ENCODE measurements around the gene COBL.

The COBL gene

DNA sequence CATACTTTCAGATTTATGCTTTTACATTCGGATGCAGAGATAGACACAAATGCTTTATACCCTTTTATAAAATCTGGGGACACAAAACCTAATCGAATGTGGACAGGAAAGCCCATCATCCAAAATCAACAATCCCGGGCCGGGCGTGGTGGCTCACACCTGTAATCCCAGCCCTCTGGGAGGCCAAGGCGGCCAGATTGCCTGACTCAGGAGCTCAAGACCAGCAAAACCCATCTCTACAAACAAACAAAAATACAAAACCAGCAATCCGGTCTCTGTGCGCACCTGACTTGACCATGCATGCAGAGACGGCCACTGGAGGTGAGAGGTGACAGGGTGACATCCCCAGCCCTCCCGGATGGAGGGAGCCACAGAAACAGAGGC lies 13.5 kb downstream of the COBL start:
- no peak for DNase-seq (ENCODE audit: low spot score)

DNA sequence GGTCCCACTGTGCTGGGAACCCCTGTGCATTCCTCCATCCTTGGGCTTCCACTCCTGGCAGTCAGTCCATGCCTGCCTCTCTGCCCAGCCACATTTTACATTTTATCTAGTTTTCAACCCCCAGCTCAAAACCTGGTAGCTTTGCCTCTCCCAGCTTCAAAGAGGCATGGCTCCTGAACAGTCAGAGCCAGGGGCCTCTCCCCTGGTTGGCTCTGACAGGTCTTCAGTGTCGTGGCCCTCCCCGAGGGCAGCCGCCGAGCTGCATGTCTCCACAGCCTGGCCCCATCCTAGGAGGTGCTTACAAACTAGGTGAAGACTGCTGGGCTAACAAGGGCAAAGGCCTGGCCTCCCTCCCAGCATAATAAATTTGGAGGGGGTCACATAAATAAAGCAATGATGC lies 14.8 kb downstream of the COBL start:
- no peak for DNase-seq (ENCODE audit: low spot score)

DNA sequence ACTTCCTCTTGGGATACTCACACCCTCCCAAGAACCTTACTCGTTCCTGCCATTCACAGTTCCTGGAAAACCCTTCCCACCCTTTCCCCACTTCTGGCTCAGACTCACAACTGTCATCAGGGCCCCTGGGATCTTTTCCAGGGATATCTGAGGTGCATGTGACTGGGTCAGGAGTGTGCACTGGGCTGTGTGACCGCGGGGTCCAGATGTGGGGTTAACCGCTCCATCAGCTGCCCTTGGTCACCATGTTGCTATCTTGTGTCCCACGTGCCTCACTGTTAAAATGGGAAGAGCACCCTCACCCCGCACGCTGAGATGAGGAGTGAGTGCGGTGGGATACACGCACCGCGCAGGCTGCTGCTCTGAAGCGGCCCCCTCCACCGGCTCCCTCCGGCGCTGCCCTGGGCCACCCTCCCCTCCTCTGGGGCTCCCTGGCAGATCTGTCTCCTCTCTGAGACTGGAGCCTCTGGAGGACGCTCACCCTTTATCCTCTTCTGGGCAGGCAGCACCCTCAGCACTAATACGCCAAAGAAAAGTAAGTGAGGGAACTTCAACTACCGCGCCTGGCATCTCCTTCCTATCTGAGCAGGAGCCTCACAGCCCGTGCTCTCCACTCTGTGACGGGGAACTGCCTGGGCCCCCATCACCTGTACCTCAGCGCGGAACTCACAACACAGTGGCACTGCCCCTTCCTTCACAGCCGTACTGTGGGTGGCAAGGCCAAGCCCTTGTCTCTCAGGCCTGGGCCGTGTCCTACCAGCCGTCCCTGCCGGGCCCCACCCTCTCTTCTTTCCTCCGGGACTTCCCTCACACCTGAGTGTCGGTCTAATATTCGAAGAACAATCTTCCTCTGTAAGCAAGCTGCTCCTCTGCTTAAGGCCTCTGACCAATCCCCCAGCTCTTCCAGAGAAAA lies 15.6 kb downstream of the COBL start:
- DNase-seq (ENCODE audit: low spot score) = no peak

DNA sequence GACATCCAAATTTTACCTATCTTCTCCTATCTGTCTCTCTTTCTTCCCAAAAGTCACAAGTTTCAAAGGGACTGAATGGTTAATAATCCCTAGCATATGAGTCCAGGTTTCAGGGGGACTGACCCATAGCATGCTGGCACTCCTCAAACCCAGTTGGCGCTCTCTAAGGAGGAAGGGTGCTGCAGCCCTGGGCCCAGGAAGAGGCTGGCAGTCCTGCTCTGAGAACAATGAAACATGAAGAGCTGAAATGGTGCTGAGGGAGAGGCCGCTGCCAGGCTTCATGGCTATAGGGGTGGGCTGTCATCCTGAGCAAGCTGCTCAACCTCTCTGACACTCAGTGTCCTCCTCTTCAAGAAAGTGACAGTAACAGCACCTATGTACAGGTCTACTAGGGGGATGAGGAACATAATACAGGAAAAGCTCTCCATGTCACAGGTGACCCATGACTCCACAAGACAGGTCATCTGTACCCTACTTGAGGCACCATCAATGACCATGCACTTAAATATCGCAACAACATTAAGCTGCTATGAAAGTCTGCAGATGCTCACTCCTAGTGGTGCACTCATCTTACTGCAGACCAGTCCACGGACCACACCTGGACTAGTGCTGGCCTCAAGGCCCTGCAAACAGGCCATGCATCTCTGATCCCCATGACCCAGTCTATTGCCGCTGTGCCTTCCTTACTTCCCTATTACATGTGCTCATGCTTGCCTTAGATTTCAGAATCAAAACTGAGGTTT lies 17.0 kb downstream of the COBL start:
- DNase-seq (ENCODE audit: low spot score) = no peak

DNA sequence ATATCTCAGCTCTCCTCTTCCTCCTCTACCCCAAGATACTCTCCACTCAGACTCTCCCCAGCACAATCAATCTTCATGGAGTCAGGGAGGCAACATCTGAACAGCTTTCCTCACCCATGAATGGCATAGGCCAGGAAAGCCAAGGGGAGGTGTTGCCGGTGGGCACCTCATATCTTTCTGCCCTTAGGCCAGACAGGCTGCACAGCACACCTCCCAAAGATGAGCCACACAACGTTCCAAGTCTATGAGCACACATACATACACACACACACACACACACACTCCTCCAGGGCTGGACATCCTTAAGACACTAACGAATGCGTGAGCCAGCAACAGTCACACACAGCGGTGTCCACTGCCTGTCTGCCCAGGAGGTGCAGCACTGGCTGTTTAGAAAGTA lies 17.7 kb downstream of the COBL start:
- no peak for DNase-seq (ENCODE audit: low spot score)

DNA sequence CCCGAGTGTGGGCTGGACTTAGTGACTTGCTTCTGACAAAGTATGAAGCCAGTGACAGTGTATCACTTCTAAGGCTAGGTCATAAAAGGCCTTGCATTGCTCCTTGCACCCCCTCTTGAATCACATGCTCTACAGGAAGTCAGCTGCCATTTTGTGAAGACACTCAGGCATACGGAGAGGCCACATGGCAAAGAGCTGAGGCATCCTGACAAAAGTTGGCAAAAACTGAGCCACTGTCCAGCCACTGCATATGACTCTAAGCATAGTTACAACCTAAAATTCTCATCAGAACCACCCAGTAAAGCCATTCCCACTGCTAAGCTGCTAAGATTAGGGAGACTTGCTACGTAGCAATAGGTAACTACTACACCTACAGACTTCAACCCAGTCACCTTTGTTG lies 18.6 kb downstream of the COBL start:
- no peak for DNase-seq (ENCODE audit: low spot score)

DNA sequence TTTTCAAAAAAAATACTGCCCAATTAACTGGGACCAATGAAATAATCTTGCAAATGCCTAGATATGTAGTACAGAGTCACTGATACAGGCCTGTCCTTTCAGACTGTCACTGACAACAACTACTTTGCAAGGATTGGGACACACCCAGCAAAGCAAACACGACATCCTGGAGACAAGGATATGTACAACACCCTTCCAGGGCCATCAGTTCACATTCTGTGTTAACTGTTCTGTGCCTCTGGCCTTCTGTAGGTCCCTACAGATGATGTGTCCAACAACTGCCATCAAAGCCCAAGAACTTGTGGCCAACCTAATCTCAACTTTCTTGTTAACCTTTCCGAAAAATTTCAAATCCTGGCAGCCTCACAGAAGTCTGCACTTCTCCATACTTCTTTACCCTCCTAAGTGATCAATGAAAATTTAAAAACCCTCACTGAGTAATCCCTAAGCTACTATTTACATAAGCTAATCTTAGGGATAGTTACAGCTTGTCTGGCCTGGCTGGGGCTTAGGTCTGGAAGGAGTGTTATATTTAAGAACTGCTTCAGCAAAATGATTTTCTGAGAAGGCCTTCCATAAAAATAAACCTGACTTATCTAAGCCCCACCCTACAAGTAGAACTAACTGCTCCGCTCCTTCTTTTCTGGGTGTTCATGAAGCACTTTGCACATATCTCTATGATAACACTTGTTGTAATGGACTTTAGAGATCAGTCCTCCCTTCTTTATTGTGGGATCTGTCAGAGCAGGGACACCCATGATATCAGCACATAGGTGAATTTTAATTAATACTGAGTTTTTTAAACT lies 21.0 kb downstream of the COBL start:
- DNase-seq (ENCODE audit: low spot score) = no peak

DNA sequence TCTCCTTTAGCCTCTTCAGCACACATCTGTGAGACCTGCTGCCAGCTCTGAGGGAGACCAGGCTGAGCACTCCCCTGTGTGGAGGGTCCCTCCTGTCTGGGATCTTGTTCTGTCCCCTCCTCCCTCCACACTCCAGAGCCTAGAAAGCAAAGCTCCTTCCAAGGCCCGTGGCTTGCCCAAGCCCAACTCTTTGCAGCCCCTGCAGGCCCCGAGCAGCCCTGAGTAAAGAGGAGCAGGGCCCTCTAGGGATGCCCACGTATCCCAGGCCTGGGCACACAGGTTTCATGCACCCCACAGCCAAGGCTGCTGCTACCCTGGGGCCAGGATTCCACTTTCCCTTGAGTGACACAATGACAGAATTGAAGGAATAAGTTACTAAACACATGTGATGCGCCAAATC lies 24.0 kb downstream of the COBL start:
- no peak for DNase-seq (ENCODE audit: low spot score)

DNA sequence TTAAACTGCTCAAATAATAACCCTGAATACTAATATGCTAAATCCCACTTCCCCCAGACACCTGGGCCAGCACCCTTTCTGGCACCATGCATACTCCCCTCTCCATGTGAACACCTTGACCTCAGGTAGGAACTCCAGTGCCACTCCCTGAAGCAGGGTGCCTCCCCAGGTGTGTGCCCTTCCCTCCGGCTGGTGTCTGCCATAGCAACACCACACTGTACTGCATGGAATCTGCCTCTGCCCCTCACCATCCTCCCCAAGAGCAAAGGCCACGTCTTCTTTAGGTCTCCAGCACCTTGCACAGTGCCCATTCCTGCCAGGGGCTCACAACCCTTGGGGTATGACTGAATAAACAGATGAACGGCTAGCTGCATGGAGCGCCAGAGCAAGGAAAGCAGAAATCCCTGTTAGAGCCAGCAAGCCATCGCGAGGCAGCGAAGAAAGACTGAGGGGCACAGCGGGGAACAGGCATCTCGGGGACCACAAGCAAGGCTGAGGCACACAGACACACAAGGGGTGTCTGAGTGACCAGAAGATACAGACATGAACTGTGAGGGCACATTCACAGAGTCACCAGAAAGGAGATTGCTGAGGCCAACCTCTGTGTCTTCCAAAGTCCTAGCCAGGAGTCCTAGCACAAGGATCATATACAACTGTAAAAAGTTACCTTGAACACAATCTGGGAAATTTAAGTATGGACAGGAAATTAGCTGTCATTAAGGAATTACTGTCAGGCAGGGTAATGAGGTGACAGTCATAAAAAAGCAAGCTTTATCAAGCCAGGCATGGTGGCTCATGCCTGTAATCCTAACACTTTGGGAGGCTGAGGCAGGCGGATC lies 25.7 kb downstream of the COBL start:
- DNase-seq (ENCODE audit: low spot score) = no peak

DNA sequence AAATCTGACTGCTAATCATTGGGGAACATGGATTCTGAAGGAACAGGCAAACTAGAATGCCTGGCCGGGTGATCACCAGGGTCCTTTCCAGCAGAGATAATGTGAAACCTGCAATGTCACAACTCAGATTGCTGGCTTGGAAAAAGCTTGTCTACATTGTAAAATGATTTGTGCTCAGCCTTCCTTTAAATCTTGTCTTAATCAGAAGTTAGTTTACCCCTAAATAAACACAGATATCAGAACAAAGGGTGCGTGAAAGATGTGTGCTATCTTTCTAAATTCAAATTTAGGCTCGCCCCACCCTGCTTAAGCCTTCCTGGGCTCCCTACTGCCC lies 26.3 kb downstream of the COBL start:
- DNase-seq (ENCODE audit: low spot score) = no peak

DNA sequence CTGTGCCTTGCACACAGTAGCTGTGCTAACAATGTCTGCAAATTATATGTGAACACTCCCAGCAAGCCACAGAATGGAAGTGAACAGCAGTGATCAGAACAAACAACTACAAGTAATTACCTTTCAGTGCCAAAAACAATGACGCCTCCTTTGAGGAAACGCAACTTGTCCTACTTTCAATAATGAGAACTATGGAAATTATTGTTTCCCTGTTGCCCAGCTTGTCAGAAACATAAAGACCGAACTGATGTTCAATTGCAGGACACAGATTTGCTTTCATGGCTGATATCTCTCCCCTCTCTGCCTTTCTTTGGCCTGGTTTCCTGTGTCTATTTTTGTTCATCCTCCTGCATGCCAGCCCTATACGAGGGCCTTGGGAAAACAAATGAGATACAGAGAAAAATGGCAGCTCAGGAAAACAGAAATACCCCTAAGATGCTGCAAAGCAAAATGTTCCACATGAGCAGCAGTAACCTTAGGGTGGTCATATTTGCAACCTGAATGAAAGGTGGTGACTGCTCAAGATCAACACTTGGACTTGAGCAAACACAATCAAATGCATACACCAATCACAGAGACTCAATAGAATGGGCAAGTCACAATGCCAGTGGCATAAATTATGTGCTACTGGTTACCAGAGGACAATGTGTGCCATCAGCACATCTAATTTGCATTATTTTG lies 26.8 kb downstream of the COBL start:
- no peak for DNase-seq (ENCODE audit: low spot score)

DNA sequence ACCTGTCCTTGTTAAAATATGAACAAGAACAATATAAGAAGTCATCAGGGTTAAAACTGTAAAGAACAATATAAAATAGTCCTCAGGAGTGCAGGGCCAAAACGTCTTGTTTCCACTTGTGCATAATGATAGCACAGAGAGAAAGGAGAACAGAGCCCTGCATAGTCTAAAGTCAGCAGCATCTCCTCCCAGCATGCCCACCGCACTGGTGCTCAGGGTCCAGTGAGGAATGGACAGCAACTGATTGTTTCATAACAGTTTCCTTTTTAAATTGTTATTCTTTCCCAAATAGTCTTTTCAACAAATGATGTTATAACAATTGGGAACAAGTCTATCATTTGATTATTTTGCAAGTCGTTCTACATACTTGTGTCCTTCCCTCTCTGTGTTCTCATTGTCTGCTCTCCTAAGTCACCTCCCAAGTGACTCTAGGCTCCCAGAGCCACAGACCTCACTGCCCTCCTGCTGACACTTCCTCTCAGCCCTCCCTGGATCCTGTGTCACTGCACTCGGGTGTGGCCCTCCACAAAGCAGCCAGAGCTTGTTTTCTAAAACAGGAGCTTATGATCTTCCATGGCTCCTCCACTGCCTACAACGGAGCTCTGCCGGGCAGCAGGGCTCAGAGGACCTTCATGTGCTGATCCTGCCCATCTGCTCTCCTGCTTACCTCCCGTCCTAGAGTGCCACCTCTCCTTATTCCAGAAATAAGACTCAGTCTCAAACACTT lies 27.6 kb downstream of the COBL start:
- DNase-seq (ENCODE audit: low spot score) = no peak

DNA sequence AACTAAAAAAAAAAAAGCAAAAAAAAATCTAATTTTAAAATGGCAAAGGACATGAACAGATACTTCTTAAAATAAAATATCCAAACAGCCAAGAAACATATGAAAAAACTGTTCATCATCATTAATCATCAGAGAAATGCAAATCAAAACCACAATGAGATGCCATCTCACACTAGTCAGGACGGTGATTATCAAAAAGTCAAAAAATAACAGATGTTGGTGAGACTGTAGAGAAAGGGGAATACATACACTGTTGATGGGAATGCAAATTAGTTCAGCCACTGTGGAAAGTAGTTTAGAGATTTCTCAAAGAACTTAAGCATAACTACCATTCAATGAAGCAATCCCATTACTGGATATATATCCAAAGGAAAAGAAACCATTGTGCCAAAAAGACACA lies 30.2 kb downstream of the COBL start:
- no peak for DNase-seq (ENCODE audit: low spot score)

DNA sequence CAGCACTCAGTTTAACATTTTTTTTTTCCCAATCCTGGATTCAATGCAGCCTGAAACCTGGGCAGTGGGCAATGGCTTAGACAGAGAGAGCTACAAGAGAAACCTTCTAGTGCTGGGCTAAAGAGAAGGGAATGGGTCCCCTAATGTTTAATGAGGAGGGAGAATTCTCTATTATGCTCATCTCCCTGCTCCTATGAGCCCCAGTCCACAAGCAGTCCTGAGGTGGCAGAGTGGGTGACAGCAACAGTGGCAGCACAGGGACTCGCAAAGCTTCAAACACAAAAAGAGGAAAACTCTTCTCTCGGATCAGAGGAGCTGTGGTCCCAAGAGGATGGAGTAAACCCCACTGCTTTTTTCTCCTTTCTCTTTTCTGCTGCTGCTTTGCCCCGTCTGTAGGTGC lies 36.5 kb downstream of the COBL start:
- no peak for DNase-seq (ENCODE audit: low spot score)

DNA sequence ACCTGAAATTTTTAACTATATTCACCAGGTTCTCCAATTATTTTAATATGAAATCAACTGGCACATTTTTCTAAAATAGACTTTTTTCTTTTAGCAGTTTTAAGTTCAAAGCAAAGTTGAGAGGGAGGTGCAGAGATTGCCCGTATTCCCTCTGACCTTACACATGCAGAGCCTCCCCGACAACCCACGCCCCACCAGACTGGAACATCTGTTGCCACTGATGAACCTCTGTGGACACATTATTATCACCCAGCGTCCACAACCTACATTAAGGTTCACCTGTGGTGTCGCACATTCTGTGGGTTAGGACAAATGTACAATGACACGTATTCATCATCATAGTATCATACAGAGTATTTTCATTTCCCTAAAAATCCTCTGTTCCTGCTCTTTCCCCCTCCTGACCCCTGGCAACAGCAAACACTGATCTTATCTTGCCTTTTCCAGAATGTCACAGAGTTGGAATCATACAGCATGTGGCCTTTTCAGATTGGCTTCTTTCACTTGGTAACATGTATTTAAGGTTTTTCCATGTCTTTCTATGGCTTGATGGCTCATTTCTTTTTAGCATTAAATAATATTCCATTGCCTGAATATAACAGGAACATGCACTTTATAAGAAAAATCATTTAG lies 37.1 kb downstream of the COBL start:
- DNase-seq (ENCODE audit: low spot score) = peak; percentile 2

DNA sequence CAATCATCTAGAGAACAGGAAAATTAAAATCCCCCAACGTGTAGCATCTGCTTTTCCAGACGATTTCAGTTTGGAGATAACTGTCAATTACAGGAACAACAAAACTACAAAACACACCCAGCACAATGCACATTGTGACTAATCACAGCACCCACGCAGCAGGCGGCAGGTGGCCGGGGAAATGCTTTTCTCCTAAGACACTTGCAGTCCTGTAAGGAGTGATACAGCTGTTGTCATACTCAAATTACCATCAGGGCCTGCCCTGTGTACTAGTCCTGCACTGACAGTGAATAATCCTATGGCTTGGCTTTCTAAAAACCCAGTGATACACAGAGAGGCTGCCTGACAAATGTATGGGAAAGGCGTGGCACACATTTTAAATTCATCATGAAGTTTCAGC lies 37.8 kb downstream of the COBL start:
- peak; percentile 63 for DNase-seq (ENCODE audit: low spot score)

DNA sequence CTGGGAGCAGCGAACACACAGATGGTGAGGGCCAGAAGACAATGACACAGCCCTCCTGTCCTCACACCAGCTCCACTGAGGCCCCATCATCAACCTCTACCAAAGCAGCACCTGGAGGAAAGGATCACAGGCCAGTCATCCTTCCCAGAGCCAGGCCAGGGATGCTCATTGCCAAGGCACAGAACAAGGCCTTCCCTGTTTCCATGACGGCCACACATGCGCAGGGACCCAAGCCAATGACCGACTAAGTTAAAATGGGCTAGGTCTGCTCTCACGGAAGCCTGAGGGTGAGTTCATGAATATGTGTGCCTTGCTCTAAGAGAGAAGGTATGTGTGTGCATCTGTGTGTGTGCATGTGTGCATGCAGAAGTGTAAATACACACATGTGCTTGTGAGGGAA lies 39.6 kb downstream of the COBL start:
- peak; percentile 79 for DNase-seq (ENCODE audit: low spot score)

DNA sequence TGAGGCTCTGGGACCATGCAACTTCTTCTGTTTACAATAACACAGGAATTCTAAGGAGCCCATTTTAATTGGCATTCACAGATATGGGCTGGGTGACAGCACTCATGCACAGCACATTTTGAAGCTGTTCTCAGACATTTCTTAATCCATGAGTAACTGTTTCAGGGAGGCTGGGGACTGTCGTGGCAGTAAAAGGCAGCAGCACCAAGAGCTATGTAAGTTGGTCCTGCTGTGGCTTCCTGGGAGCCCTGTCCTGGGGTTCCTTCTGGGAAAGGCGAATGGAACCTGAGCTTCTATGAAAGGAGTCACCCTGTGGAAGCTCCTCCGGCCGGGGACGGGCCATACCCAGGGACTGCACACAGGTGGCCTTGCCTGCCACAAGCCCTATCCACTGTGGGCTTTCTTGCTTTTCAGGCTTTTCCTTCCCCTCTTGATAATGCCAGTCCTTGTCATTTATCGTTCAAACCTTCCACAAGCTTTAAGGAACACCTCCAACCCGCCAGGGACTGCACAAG lies 40.5 kb downstream of the COBL start:
- no peak for DNase-seq (ENCODE audit: low spot score)

DNA sequence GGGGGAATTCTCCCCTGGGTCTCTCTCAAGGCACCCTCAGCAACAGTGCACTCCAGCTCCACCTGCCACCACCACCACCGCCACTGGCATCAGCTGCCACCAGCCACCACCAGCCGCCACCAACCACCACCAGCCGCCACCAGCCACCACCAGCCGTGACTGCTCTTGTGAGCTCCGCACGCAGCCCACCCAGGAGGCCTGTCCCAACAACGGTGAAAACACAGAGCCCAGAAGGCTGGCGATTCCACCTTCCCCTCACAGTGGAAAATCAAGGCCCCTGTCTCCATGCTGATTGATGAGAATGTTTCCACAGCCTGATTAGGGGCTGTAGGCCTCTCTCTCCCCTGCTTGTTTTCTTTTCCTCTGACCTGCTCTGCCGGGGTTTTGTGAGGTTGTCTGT lies 41.1 kb downstream of the COBL start:
- DNase-seq (ENCODE audit: low spot score) = peak; percentile 60

DNA sequence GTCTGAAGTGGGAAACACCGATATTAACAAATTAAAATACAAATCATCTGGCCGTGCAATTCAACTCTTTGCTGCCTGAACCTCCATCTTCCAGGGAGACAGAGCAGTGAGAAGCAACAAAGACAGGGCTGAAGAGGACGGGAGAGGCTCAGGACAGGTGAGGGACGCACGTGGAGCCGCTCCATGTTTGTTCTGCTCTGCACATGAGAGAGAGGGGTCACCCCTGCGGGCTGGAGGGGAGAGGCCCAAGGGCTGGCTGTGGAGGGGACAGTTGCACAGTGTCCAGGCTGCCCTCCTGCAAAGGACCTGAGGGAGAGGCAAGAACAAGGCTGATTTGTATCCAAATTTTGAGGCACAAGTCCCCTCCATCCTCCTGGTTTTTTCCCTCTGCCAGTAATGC lies 41.7 kb downstream of the COBL start:
- no peak for DNase-seq (ENCODE audit: low spot score)

Measured in Ammon's horn (tissue), 1 donor.